ENCODE measurements around the gene DNAH12.
A peak's percentile ranks its signal among the peaks of the same experiment; 100 is the strongest.
"Not testable (repeated sequence)": the region's sequence is repeated elsewhere in the genome, so short reads cannot be mapped to it uniquely, and the experiment has no call there.

DNAH12 gene

GRCh38 chr3:57411715-57412114 lies 132.4 kb downstream of the DNAH12 start:
- no peak for DNase-seq (ENCODE audit: low spot score)

- no peak for DNase-seq (ENCODE audit: low spot score)
Measured at GRCh38 chr3:57409471-57409870, 134.7 kb downstream of the DNAH12 start.

- DNase-seq (ENCODE audit: low spot score) = no peak
Measured at GRCh38 chr3:57402675-57403074, 141.5 kb downstream of the DNAH12 start.

- DNase-seq (ENCODE audit: low spot score) = peak; percentile 3
Measured at GRCh38 chr3:57397175-57398026, 146.7 kb downstream of the DNAH12 start.

- DNase-seq (ENCODE audit: low spot score) = no peak
Measured at GRCh38 chr3:57393977-57394376, 150.2 kb downstream of the DNAH12 start.

GRCh38 chr3:57391767-57392166 lies 152.4 kb downstream of the DNAH12 start:
- DNase-seq (ENCODE audit: low spot score) = no peak

- no peak for DNase-seq (ENCODE audit: low spot score)
Measured at GRCh38 chr3:57389271-57389670, 154.9 kb downstream of the DNAH12 start.

GRCh38 chr3:57386307-57386706 lies 157.8 kb downstream of the DNAH12 start:
- no peak for DNase-seq (ENCODE audit: low spot score)

GRCh38 chr3:57385498-57385897 lies 158.6 kb downstream of the DNAH12 start:
- DNase-seq (ENCODE audit: low spot score) = no peak

GRCh38 chr3:57383838-57384237 lies 160.3 kb downstream of the DNAH12 start:
- DNase-seq (ENCODE audit: low spot score) = no peak

- DNase-seq (ENCODE audit: low spot score) = no peak
Measured at GRCh38 chr3:57383406-57383805, 160.7 kb downstream of the DNAH12 start.

GRCh38 chr3:57382933-57383332 lies 161.2 kb downstream of the DNAH12 start:
- DNase-seq (ENCODE audit: low spot score) = no peak

GRCh38 chr3:57370341-57370740 lies 173.8 kb downstream of the DNAH12 start:
- DNase-seq (ENCODE audit: low spot score) = no peak

GRCh38 chr3:57365089-57365488 lies 179.1 kb downstream of the DNAH12 start:
- DNase-seq (ENCODE audit: low spot score) = not testable (repeated sequence)

- DNase-seq (ENCODE audit: low spot score) = not testable (repeated sequence)
Measured at GRCh38 chr3:57356275-57356674, 187.9 kb downstream of the DNAH12 start.

- DNase-seq (ENCODE audit: low spot score) = no peak
Measured at GRCh38 chr3:57354768-57355167, 189.4 kb downstream of the DNAH12 start.

- no peak for DNase-seq (ENCODE audit: low spot score)
Measured at GRCh38 chr3:57350271-57350670, 193.9 kb downstream of the DNAH12 start.

- DNase-seq (ENCODE audit: low spot score) = not testable (repeated sequence)
Measured at GRCh38 chr3:57339071-57339642, 205.0 kb downstream of the DNAH12 start.

- not testable (repeated sequence) for DNase-seq (ENCODE audit: low spot score)
Measured at GRCh38 chr3:57338272-57339070, 205.7 kb downstream of the DNAH12 start.

GRCh38 chr3:57335283-57335938 lies 208.7 kb downstream of the DNAH12 start:
- no peak for DNase-seq (ENCODE audit: low spot score)

GRCh38 chr3:57331078-57331610 lies 213.0 kb downstream of the DNAH12 start:
- DNase-seq (ENCODE audit: low spot score) = no peak

GRCh38 chr3:57326498-57326897 lies 217.6 kb downstream of the DNAH12 start:
- not testable (repeated sequence) for DNase-seq (ENCODE audit: low spot score)
